ENCODE data around the gene DLD.
"Not testable (repeated sequence)": the region's sequence is repeated elsewhere in the genome, so short reads cannot be mapped to it uniquely, and the experiment has no call there.

Gene DLD

DNA sequence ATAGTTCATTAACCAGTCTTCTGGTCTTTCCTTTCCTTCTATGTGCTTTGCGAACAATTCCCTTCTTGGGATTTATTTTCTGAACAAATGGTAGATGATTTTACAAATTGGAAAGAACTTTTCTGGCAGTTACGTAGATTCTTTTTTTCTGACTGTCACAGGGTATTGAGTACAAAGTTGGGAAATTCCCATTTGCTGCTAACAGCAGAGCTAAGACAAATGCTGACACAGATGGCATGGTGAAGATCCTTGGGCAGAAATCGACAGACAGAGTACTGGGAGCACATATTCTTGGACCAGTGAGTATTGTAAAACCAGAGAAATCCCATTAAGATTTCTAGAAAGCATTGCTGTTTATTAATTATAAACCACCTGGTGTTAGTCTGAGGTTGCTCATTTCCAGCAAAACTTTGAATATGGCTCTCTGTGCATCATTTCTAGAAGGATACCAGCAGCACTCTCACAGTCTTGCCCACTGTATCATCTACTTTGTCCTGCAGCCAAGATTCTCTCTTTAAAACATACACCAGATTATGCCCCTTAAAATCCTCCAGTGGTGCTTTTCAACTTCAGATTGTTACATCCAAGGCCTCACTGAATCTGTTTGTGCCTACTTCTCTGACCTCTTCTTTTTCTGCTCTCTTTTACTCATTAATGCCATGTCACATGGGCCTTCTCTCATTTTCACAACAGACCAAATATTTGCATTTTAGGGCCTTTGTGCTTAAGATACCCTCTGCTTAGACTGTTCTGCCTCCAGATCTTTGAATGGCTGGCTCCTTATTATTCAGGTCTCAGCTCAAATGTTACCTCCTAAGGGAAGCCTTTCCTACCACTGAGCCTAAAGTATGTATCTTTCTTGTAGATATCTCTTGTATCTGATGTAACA is 27.0 kb downstream of the DLD start:
- no peak overlapping the region for H3K27ac Mint-ChIP-seq
- no peak overlapping the region for H3K4me3 Mint-ChIP-seq
- no peaks in the 10 kb centered on the region for H3K27me3 Mint-ChIP-seq (ENCODE audit: low read depth)
- H3K9me3 Mint-ChIP-seq, result no peaks in the 10 kb centered on the region
- peaks cover 10% of the 10 kb centered on the region for H3K4me1 Mint-ChIP-seq (ENCODE audit: low read depth)
- H3K36me3 Mint-ChIP-seq (ENCODE audit: low read depth), result peaks cover 69% of the 10 kb centered on the region

DNA sequence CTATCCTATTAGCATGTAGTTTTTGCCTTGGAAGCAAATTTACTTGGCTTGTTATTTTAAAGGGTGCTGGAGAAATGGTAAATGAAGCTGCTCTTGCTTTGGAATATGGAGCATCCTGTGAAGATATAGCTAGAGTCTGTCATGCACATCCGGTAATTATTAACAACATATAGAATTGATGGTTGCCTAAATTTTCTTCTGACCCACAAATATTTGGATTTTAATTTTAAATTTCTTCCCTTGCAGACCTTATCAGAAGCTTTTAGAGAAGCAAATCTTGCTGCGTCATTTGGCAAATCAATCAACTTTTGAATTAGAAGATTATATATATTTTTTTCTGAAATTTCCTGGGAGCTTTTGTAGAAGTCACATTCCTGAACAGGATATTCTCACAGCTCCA is 28.0 kb downstream of the DLD start:
- peaks cover 61% of the 10 kb centered on the region for H3K36me3 Mint-ChIP-seq (ENCODE audit: low read depth)
- no peak overlapping the region for H3K4me3 Mint-ChIP-seq
- no peaks in the 10 kb centered on the region for H3K9me3 Mint-ChIP-seq
- H3K4me1 Mint-ChIP-seq (ENCODE audit: low read depth), result peaks cover 11% of the 10 kb centered on the region
- no peaks in the 10 kb centered on the region for H3K27me3 Mint-ChIP-seq (ENCODE audit: low read depth)
- H3K27ac Mint-ChIP-seq, result no peak overlapping the region

DNA sequence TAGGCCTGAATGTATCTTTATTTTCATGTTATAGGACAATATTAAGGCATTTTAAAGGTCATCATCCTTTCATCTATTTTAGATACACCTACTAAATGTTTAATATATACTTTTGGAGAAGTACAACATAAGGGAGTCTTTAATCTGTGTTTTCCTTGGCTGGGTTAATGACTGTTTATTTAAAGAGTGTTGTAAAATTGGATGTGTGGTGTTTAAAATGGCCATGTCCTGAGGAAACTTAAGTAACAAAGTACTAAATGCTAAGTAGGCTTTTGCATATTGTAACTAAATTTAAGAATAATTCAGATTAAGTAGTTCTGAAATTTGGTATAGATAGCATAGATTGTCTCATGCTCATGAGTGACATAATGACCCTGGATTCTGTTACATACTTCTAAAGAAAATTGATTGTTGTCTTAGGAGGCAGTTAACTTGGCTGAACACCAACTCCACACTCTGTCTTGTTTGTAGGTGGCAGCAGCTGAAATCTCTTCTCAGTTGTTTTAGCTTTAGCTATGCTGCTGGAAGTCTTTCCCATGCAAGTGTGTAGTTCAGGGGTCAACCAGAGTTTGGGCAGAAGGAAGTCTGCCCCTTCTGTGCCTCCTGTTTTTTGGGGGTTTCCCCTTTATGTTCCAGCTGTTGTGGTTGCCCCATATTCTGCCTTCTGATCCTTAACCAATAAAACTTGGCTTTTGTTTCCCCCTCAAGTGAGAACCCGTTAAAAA is 29.2 kb downstream of the DLD start:
- H3K27me3 Mint-ChIP-seq (ENCODE audit: low read depth), result no peaks in the 10 kb centered on the region
- H3K4me3 Mint-ChIP-seq, result no peak overlapping the region
- H3K9me3 Mint-ChIP-seq, result no peaks in the 10 kb centered on the region

DNA sequence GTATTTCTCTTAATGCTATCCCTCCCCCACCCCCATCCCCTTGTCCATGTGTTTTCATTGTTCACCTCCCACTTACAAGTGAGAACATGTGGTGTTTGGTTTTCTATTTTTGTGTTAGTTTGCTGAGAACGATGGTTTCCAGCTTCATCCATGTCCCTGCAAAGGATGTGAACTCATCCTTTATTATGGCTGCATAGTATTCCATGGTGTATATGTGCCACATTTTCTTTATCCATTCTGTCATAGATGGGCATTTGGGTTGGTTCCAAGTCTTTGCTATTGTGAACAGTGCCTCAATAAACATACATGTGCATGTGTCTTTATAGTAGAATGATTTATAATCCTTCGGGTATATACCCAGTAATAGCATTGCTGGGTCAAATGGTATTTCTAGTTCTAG is 30.8 kb downstream of the DLD start:
- H3K27ac Mint-ChIP-seq; H3K4me3 Mint-ChIP-seq; H3K27me3 Mint-ChIP-seq (ENCODE audit: low read depth); H3K9me3 Mint-ChIP-seq: not testable (repeated sequence)
- Mint-ChIP-seq H3K36me3 (ENCODE audit: low read depth) (peaks cover 65% of the 10 kb centered on the region), H3K4me1 (ENCODE audit: low read depth) (peaks cover 23% of the 10 kb centered on the region)

More for the DNA sequence above, 29.2 kb downstream of the DLD start:
- H3K4me1 Mint-ChIP-seq (ENCODE audit: low read depth), result peaks cover 22% of the 10 kb centered on the region
- no peak overlapping the region for H3K27ac Mint-ChIP-seq
- peaks cover 58% of the 10 kb centered on the region for H3K36me3 Mint-ChIP-seq (ENCODE audit: low read depth)

DNA sequence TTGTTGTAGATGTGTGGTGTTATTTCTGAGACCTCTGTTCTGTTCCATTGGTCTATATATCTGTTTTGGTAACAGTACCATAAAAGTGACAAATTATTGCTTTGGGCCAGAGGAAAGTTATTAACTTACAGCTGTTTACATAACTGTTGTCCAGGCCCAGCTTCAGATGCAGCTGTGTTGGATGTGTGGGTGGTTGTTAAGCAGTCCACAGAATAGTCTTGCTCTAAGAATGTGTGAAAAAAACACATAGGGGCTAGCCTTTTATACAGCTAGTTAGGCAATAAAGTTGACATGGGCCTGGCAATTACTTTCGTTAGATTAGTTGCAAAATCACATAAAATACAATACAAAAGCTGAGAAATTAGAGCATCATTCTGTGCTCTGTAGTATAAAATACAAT is 31.9 kb downstream of the DLD start:
- Mint-ChIP-seq H3K27me3 (ENCODE audit: low read depth) (no peaks in the 10 kb centered on the region), H3K4me1 (ENCODE audit: low read depth) (peaks cover 23% of the 10 kb centered on the region), H3K9me3 (no peaks in the 10 kb centered on the region), H3K27ac (no peak overlapping the region), H3K4me3 (no peak overlapping the region), H3K36me3 (ENCODE audit: low read depth) (peaks cover 59% of the 10 kb centered on the region)

DNA sequence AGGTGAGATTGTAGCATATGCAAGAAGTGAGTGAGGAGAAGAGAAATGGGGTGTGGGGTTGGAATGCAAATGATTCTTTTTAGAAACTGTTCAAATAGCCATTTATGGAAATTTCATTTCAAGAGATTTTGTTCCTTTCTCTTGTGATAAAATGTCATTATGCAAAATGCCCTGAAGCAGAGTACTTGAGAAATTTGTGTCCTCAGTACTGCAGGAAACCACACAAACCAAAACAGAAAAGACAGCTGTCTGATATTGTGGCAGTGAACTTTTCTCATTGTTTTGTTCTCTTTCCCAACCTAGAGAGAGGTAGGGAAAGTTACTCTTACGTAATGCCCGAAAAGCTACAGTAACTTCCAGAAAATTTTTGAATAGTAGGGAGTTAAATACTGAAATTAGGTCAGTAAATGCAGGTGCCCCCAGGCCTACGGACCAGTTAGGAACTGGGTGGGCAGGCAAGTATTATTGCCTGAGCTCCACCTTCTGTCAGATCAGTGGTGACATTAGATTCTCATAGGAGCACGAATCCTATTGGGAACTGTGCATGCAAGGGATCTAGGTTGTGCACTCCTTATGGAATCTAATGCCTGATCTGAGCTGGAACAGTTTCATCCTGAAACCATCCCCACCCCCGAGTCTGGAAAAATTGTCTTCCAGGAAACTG is 34.0 kb downstream of the DLD start:
- Mint-ChIP-seq H3K4me1 (ENCODE audit: low read depth) (peaks cover 23% of the 10 kb centered on the region), H3K4me3 (no peak overlapping the region), H3K36me3 (ENCODE audit: low read depth) (peaks cover 44% of the 10 kb centered on the region), H3K27me3 (ENCODE audit: low read depth) (no peaks in the 10 kb centered on the region), H3K27ac (no peak overlapping the region), H3K9me3 (no peaks in the 10 kb centered on the region)

DNA sequence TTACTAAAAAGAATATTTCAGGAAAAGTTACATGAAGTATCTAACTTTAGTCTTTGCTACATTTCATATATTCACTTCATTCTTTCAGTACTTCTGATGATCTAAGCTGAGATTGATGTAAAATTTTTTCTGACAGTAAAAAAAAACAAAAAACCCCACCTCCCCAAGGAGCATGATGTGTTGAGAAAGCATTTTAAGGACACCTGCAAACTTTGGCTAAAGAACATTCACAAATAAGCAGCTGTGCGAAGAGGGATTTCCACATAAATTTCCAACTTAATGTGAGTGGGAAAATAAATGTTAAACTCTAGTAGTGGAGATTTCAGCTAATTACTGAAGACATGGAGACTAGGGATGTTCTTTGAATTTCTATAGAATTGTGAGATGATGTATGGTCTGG is 35.5 kb downstream of the DLD start:
- Mint-ChIP-seq H3K27me3 (ENCODE audit: low read depth) (no peaks in the 10 kb centered on the region), H3K27ac (no peak overlapping the region), H3K4me1 (ENCODE audit: low read depth) (peaks cover 18% of the 10 kb centered on the region), H3K4me3 (no peak overlapping the region), H3K9me3 (no peaks in the 10 kb centered on the region), H3K36me3 (ENCODE audit: low read depth) (peaks cover 32% of the 10 kb centered on the region)

DNA sequence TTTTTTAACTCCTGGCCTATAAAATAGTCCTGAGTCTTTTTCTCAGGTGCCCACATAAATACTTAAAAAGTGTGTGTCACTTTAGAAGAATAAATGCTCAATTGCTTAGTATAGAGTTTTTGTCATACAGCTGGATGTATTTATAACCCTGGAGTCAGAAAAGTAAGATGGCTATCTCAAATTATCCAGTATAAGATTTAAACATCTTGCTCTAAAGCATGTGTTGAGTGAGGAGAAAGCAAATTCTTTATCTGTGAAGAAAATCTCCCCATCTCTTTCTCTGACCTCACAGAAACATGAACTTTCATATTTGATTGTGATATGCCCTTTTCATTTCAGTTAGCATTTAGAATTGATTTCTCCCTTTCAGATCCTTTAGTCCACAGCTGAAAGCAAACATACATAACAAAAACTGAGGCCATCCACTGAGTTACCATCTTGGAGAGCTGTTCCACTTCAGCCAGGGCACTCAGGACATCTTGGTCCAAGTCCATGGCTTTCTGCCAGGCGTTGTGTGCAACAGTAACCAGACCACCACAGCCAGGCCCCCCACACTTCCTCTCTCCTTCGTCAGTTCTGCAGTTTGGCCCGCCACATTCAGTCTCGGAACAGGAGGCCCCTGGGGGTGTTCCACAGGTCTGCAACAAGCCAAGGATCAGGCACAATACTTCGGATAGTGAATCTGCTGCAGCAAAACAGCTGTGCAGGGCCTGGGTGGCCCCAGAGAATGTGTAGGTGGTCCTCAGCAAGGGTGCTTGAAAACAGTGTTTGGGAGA is 40.9 kb downstream of the DLD start:
- Mint-ChIP-seq H3K27ac (no peak overlapping the region), H3K4me3 (no peak overlapping the region), H3K9me3 (no peaks in the 10 kb centered on the region), H3K4me1 (ENCODE audit: low read depth) (peaks cover 5% of the 10 kb centered on the region), H3K27me3 (ENCODE audit: low read depth) (no peaks in the 10 kb centered on the region), H3K36me3 (ENCODE audit: low read depth) (peaks cover 20% of the 10 kb centered on the region)

DNA sequence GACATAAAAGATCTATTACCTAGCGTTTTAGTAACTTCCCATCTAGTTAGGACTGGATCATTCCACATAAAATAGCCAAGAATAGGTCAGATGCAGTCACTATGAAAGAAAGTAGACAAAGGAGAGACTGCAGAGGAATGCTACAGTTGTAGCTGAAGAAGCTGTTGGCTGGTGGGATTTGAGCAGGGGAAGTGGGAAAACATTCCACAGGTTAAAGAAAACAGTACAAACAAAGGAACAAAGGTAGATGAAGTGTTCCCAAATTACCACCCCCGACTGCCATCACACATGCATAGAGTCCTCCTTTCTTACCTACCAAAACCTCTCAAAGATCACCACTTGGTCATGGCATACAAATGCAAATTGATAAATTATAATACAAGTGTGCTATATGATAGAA is 41.8 kb downstream of the DLD start:
- Mint-ChIP-seq H3K4me1 (ENCODE audit: low read depth) (peaks cover 5% of the 10 kb centered on the region), H3K36me3 (ENCODE audit: low read depth) (peaks cover 19% of the 10 kb centered on the region), H3K4me3 (no peak overlapping the region), H3K27ac (no peak overlapping the region), H3K27me3 (ENCODE audit: low read depth) (no peaks in the 10 kb centered on the region), H3K9me3 (no peaks in the 10 kb centered on the region)

DNA sequence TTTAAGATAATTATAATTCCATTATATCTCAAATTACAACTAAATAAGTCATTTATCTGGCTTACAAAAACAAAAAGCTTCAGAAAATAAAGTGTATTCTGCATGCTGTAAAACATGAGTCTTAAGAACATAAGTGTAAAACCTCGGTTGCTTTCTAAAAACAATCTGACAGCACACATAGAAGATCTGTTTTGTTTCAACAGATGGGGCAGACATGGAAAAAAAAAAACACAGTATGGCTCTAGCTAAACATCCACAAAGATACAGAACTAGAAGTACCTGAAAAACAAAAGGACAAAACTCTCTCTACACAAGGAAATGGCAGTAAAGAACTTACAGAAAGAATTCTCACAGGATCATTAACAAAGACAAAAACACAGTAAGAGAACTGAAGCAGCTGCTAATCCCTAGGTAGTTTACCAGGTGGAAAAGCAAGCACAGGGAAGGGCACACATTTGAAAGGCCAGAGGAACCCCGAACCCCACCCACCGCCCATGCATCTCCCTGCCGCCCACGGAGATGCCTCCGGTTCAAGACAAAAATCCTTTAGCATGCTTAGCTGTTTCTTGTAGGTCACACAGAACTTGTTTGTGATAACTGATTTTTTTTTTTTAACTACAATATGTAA is 42.5 kb downstream of the DLD start:
- H3K4me3 Mint-ChIP-seq, result no peak overlapping the region
- H3K36me3 Mint-ChIP-seq (ENCODE audit: low read depth), result peaks cover 19% of the 10 kb centered on the region
- H3K4me1 Mint-ChIP-seq (ENCODE audit: low read depth), result peaks cover 5% of the 10 kb centered on the region
- H3K27me3 Mint-ChIP-seq (ENCODE audit: low read depth), result no peaks in the 10 kb centered on the region
- H3K27ac Mint-ChIP-seq, result no peak overlapping the region
- no peaks in the 10 kb centered on the region for H3K9me3 Mint-ChIP-seq

DNA sequence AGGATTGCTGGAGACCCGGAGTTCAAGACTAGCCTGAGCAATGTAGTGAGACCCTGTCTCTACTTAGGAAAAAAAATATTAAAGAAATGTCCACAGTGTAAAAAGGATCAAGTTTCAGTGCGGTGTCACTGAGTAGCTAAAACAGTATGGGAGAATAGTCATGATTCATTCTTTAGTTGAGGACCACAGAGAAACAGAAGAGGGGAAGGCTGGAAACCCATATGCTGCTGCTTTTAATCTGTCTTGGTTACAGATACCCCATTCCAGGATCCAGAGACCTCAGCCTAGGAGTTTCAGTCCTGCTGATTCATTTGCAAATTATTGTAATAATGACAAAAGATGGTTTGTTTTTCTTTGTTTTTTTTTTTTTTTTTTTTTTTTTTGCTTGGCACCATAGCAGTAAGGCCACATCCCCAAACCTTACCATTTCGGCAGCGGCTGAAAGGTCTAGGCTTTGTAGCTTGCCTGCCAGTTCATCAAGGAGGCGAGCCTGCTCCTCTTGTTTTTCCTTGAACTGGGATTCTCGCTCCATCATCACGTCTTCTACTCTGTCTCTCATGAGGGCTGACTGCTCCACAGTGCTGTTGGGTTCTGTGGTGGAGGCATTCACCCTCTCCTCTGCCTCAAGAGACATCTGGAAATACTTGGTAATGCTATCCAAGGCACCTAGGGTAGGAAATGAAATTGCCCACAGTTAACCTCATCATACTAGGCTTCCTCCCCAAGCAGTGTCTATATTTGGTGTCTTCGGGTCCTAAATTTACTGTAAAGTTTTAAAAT is 44.2 kb downstream of the DLD start:
- Mint-ChIP-seq H3K36me3 (ENCODE audit: low read depth) (peaks cover 16% of the 10 kb centered on the region), H3K27ac (no peak overlapping the region), H3K4me1 (ENCODE audit: low read depth) (peaks cover 5% of the 10 kb centered on the region), H3K9me3 (no peaks in the 10 kb centered on the region), H3K4me3 (no peak overlapping the region), H3K27me3 (ENCODE audit: low read depth) (no peaks in the 10 kb centered on the region)

DNA sequence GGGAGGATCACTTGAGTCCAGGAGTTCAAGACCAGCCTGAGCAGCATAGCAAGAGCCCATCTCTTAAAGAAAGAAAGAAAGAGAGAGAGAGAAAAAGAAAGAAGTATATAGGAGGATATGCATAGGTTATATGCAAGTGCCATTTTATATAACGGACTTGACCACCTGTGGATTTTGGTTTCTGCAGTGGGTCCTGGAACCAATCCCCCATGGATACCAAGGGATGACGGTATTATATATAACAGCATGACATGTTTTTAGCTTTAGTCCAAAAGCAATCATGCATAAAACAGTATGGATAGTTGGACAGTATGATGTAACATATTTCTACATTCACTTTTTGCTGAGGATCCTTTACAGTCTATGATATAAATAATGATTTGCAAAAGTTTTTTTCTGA is 45.3 kb downstream of the DLD start:
- peaks cover 5% of the 10 kb centered on the region for H3K4me1 Mint-ChIP-seq (ENCODE audit: low read depth)
- H3K36me3 Mint-ChIP-seq (ENCODE audit: low read depth), result peaks cover 15% of the 10 kb centered on the region
- H3K27ac Mint-ChIP-seq, result no peak overlapping the region
- no peak overlapping the region for H3K4me3 Mint-ChIP-seq
- no peaks in the 10 kb centered on the region for H3K27me3 Mint-ChIP-seq (ENCODE audit: low read depth)
- no peaks in the 10 kb centered on the region for H3K9me3 Mint-ChIP-seq

DNA sequence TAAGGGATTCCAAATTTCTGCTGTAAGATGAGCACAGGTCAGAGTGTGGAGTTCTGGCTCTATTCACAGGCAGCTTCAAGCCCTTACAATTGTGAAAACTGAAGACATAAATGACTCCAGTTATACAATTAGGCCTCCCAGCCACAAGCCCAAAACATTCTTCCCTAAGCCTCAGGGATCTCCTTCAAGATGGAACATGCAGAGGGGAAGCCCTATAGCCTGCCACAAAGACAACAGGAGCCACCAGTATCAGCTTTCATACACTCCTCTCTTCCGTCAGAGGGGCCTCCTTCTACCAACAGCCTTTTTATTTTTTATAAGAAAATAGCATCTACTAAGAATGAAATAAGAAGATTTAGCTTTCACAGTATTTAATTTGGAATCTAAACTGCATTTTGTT is 46.5 kb downstream of the DLD start:
- no peaks in the 10 kb centered on the region for H3K9me3 Mint-ChIP-seq
- no peak overlapping the region for H3K27ac Mint-ChIP-seq
- peaks cover 7% of the 10 kb centered on the region for H3K4me1 Mint-ChIP-seq (ENCODE audit: low read depth)
- H3K36me3 Mint-ChIP-seq (ENCODE audit: low read depth), result peaks cover 12% of the 10 kb centered on the region
- no peaks in the 10 kb centered on the region for H3K27me3 Mint-ChIP-seq (ENCODE audit: low read depth)
- no peak overlapping the region for H3K4me3 Mint-ChIP-seq
